Neutrophil (primary cell): ENCODE results near the gene JAG1.

Experiments used
- H3K27ac ChIP-seq: fragments of 200-600 bp; sonication (generic); 2 replicates; pipeline ENCODE4 v1.5.1; 2016; ENCODE audit warnings: mild to moderate bottlenecking, moderate library complexity
- H3K27me3 ChIP-seq: fragments of 200-600 bp; sonication (generic); 2 replicates; pipeline ENCODE4 v1.6.0; 2016; ENCODE audit warnings: mild to moderate bottlenecking
- H3K36me3 ChIP-seq: fragments of 200-600 bp; sonication (generic); 2 replicates; pipeline ENCODE4 v1.5.1; 2017
- H3K4me1 ChIP-seq, 2 experiments: fragments of 200-600 bp in 1 of 2; sonication (generic) in 1 of 2; 1 replicate in 1 of 2; 2 replicates in 1 of 2; pipeline versions ENCODE4 v1.5.1 to v1.6.1; 2013 to 2016; ENCODE audit warnings: low read depth in 1 of 2, low read length in 1 of 2, mild to moderate bottlenecking in 1 of 2, moderate library complexity in 1 of 2; ENCODE audit not compliant: control insufficient read depth in 1 of 2, insufficient read depth in 1 of 2
- H3K4me3 ChIP-seq, 2 experiments: fragments of 200-600 bp in 1 of 2; sonication (generic) in 1 of 2; 1 replicate in 1 of 2; 2 replicates in 1 of 2; pipeline ENCODE4 v1.5.1; 2013 to 2016; ENCODE audit warnings: low read depth in 1 of 2, low read length in 1 of 2, mild to moderate bottlenecking in 1 of 2, moderate library complexity in 1 of 2
- H3K9me3 ChIP-seq: fragments of 200-600 bp; sonication (generic); 2 replicates; pipeline ENCODE4 v1.5.1; 2016
- TF ChIP-seq, protein P1 (sequence below): fragments of 200-600 bp; sonication (generic); IDR thresholded peaks from 2 replicates; pipeline ENCODE4 v1.5.1; 2016; ENCODE audit warnings: antibody characterized with exemption

The JAG1 gene

DNA sequence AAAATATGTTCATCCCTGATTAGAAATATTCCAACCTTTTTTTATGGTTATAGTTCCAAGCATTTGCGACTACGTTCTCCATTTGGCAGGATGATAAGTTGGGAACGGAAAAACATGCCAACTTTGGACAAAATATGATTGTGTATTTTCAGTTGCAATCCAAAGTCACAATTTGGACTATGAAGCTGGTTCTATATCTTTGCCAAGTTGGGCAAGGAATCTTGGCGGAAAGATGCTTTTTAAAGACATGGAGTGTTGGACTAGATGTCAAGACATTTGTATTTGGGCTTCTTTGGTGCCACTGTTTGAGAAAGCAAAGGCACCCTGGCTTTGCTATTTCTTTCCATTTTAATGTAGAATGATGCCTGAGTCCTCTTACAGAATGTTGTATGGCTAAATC lies 33.3 kb upstream of the JAG1 start:
- no peaks in the 10 kb centered on the region for H3K36me3 ChIP-seq
- no peak overlapping the region for H3K27ac ChIP-seq
- no peaks in the 10 kb centered on the region for H3K27me3 ChIP-seq
- TF ChIP-seq, protein P1, sequence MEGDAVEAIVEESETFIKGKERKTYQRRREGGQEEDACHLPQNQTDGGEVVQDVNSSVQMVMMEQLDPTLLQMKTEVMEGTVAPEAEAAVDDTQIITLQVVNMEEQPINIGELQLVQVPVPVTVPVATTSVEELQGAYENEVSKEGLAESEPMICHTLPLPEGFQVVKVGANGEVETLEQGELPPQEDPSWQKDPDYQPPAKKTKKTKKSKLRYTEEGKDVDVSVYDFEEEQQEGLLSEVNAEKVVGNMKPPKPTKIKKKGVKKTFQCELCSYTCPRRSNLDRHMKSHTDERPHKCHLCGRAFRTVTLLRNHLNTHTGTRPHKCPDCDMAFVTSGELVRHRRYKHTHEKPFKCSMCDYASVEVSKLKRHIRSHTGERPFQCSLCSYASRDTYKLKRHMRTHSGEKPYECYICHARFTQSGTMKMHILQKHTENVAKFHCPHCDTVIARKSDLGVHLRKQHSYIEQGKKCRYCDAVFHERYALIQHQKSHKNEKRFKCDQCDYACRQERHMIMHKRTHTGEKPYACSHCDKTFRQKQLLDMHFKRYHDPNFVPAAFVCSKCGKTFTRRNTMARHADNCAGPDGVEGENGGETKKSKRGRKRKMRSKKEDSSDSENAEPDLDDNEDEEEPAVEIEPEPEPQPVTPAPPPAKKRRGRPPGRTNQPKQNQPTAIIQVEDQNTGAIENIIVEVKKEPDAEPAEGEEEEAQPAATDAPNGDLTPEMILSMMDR, result no peak
- peaks cover 0 to 6% of the 10 kb centered on the region in 2 experiments for H3K4me1 ChIP-seq
- no peaks in the 10 kb centered on the region for H3K9me3 ChIP-seq
- H3K4me3 ChIP-seq, result no peak overlapping the region

DNA sequence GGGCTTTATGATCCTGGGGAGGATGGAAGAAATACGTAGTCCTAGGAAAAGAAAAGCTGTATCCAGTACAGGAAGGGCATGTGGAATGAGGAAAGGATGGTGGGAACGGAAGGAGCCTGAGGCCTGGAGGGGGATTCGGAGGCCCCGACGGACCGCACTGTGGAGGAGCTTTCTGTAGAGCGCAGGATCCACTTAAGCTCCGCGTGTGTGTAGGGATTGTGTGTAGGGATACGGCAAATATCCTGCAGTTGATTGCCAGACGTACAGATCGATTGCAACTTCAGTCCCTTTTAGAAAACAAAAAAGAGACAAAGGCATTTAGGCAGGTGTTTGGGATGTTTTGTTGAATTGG lies 32.6 kb upstream of the JAG1 start:
- Histone ChIP-seq H3K4me1 (peaks cover 0 to 6% of the 10 kb centered on the region in 2 experiments), H3K27ac (no peak overlapping the region), H3K36me3 (no peaks in the 10 kb centered on the region), H3K27me3 (no peaks in the 10 kb centered on the region), H3K9me3 (no peaks in the 10 kb centered on the region), H3K4me3 (no peak overlapping the region)
- TF ChIP-seq, protein P1, result no peak

DNA sequence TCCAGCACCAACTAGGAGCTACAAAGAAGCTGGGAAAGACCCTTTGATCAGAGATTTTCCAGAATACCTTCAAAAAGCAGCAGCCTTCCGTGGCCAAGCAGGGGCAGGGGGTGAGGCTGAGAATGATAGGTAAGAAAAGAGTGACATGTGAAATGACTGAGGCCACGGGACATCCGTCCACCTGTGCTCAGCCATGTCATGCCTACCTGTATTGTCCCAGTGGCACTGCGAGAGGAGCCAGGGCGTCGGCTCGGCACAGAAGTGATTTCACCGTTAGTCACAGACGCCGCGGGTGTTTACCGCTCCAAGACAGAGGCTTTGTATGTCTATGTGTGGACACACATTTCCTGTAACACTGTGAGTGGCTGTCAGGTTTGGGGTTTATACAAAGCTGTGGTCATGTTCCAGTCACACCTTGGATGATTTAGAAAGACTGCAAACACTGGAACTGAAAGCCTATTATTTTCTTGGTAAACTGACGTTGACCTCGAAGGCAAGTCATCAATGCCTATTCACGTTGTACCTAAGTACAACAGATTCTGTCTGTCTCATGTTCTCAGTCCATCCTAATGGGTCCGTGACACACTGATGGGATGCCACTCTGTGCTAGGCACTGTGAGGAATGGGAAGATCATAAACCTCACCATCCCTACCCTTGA lies 32.1 kb upstream of the JAG1 start:
- peaks cover 0 to 6% of the 10 kb centered on the region in 2 experiments for H3K4me1 ChIP-seq
- no peaks in the 10 kb centered on the region for H3K9me3 ChIP-seq
- no peak overlapping the region for H3K4me3 ChIP-seq
- no peaks in the 10 kb centered on the region for H3K36me3 ChIP-seq
- no peaks in the 10 kb centered on the region for H3K27me3 ChIP-seq
- TF ChIP-seq, protein P1, result no peak
- no peak overlapping the region for H3K27ac ChIP-seq

DNA sequence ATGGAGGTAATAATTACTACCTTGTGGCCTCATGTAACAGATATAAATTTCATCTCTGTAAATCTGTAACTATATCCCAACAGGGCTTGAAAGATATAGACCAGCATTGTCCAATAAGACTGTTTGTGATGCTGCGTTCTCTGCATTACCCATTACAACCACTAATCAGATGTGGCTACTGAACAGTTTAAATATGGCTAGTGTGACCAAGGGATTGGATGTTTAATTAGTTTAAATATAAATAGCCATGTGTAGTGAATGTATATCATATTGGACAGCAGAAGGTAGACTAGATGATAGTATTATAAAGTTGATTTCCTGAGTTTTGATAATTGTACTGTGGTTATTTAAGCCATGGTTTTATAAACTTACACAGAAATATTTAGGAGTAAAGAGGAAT lies 27.8 kb upstream of the JAG1 start:
- Histone ChIP-seq H3K27ac (no peak overlapping the region), H3K36me3 (no peaks in the 10 kb centered on the region)

DNA sequence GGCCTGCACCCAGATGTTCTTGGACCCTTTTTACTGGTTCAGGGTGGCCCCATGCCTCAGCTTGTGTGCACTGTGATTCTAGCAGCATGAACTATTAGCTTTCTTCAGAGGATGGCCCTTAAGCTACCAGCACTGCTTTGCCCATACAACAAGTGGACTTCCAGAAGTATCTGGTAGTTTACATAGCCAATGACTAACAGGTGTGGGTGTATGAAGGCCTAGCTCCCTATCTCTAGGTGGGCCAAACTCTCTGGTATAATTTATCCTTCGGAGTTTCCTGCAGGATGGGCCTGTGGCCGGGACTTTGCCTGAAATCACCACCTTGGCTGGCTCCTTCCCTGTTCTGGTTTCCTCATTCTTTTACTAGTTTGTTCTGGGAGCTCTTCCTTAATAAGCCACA lies 26.1 kb upstream of the JAG1 start:
- H3K9me3 ChIP-seq, result no peaks in the 10 kb centered on the region
- H3K4me3 ChIP-seq, result no peak overlapping the region
- H3K27ac ChIP-seq, result no peak overlapping the region
- no peaks in the 10 kb centered on the region for H3K36me3 ChIP-seq
- H3K27me3 ChIP-seq, result no peaks in the 10 kb centered on the region
- TF ChIP-seq, protein P1, result no peak
- H3K4me1 ChIP-seq, result no peaks in the 10 kb centered on the region

More for the DNA sequence above, 27.8 kb upstream of the JAG1 start:
- Histone ChIP-seq H3K4me1 (no peaks in the 10 kb centered on the region), H3K27me3 (no peaks in the 10 kb centered on the region), H3K4me3 (no peak overlapping the region), H3K9me3 (no peaks in the 10 kb centered on the region)
- TF ChIP-seq, protein P1, result no peak
